Activated CD4-positive, alpha-beta memory T cell treated with anti-CD3 and anti-CD28 coated beads for 36 hours (primary cell): Measurements from ENCODE around the gene GNAL. TPM values are rescaled to one million over a fixed set of nuclear protein-coding genes. Genes with fewer than 3 reads are reported as not detected.

ENCODE experiments used
- CTCF ChIA-PET: fragments of 350-600 bp; sonication (Branson Sonifier 250); formaldehyde crosslinking; loops from one replicate; lab custom pipeline; 2021; ENCODE audit warnings: antibody characterized with exemption, inconsistent platforms; lab: Charles Lee
- POLR2A ChIA-PET: fragments of 350-600 bp; sonication (Branson Sonifier 250); formaldehyde crosslinking; loops from one replicate; lab custom pipeline; 2021; ENCODE audit warnings: antibody characterized with exemption; lab: Charles Lee
- DNase-seq: peaks from one replicate; pipeline ENCODE4 v3.0.0-alpha.2; 2020
- H3K27ac Mint-ChIP-seq: one replicate; pipeline ENCODE4 v1.8.0; 2021; ENCODE audit warnings: mixed read lengths
- H3K27me3 Mint-ChIP-seq: one replicate; pipeline ENCODE4 v1.8.0; 2021; ENCODE audit warnings: mixed read lengths
- H3K36me3 Mint-ChIP-seq: one replicate; pipeline ENCODE4 v1.8.0; 2021; ENCODE audit warnings: mixed read lengths
- H3K4me1 Mint-ChIP-seq: one replicate; pipeline ENCODE4 v1.8.0; 2021; ENCODE audit warnings: low read depth, mixed read lengths
- H3K4me3 Mint-ChIP-seq: one replicate; pipeline ENCODE4 v1.8.0; 2021; ENCODE audit warnings: mild to moderate bottlenecking, mixed read lengths
- H3K9me3 Mint-ChIP-seq: one replicate; pipeline ENCODE4 v1.8.0; 2021; ENCODE audit warnings: mixed read lengths
- intact Hi-C: fragments of 100-400 bp; cut with micrococcal nuclease; formaldehyde crosslinking; loops from one replicate; pipeline ENCODE4 v1.15.1; 2023
- total RNA-seq, 2 experiments: library from RNA; stranded (reverse); gene quantifications; one replicate each; pipeline ENCODE4 v1.2.3, GENCODE V29; 2021

The GNAL gene
- total RNA-seq, 2 experiments from 2014 or later: 0.12 TPM; not detected in 1

DNA sequence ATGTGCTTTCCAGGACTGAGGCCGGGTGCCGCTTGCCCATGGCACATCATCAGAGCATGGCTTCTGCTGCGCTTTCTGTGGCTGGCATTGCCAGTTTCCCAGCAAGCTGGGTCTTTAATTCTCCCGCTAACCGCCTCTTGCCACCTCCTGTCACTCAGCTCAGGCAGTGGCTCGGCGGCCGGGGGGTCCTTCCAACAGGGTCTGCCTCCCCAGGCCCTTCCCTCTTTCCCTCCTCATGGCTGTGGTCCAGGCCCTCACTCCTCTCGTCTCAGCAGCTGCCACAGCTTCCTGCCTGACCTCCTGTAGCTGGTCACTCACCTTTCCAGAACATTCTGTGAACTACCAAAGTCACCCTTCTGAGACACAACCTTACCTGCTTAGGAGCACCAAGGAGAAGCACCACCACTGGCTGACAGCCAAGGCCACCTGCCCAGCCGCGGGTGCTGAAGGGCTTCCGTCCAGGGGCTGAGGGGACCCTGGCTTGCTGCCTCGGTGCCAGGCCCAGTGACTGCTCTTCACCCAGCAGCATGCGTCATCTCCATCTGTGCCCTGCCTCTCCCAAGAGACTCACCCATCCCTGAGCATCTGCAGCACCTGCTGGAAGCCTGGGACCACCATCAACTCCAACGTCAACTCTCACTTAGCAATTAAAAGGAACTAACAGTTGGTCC is 184.7 kb downstream of the GNAL start:
- peaks cover 3% of the 10 kb centered on the region for H3K27me3 Mint-ChIP-seq
- intact Hi-C loops: loop anchor here (5.0 kb wide), 1 partner anchor 142 kb away; no protein-coding TSS in a partner anchor
- peaks cover 3% of the 10 kb centered on the region for H3K36me3 Mint-ChIP-seq
- CTCF ChIA-PET: no interaction called here
- H3K4me1 Mint-ChIP-seq: peaks cover 6% of the 10 kb centered on the region
- POLR2A ChIA-PET: no interaction called here
- H3K9me3 Mint-ChIP-seq: peaks cover 7% of the 10 kb centered on the region
- no peak overlapping the region for H3K4me3 Mint-ChIP-seq
- no peak overlapping the region for H3K27ac Mint-ChIP-seq
- DNase-seq: no peak

DNA sequence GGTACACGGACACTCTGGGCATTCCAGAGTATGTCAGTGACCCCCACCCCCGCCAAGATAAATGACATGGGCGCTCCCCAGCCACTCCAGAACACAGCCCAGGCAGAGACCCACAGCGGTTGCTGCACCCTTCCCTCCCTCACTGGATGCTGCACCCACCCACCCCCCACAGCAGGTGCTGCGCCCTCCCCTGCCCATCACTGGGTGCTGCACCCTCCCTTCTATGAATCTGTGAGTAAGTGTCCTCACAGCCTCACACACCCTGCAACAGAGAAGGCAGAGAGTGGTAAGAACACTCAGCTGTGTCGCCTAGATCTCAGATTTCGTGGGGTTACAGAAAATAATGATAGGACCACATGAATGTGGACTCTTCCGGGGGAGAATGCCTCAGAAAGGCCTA is 185.6 kb downstream of the GNAL start:
- intact Hi-C loops: loop anchor here (5.0 kb wide), 1 partner anchor 142 kb away; no protein-coding TSS in a partner anchor
- no peak overlapping the region for H3K4me3 Mint-ChIP-seq
- H3K27me3 Mint-ChIP-seq: peaks cover 3% of the 10 kb centered on the region
- H3K36me3 Mint-ChIP-seq: peaks cover 3% of the 10 kb centered on the region
- DNase-seq: no peak
- POLR2A ChIA-PET: no interaction called here
- CTCF ChIA-PET: no interaction called here
- peaks cover 7% of the 10 kb centered on the region for H3K9me3 Mint-ChIP-seq
- peaks cover 6% of the 10 kb centered on the region for H3K4me1 Mint-ChIP-seq
- H3K27ac Mint-ChIP-seq: no peak overlapping the region

DNA sequence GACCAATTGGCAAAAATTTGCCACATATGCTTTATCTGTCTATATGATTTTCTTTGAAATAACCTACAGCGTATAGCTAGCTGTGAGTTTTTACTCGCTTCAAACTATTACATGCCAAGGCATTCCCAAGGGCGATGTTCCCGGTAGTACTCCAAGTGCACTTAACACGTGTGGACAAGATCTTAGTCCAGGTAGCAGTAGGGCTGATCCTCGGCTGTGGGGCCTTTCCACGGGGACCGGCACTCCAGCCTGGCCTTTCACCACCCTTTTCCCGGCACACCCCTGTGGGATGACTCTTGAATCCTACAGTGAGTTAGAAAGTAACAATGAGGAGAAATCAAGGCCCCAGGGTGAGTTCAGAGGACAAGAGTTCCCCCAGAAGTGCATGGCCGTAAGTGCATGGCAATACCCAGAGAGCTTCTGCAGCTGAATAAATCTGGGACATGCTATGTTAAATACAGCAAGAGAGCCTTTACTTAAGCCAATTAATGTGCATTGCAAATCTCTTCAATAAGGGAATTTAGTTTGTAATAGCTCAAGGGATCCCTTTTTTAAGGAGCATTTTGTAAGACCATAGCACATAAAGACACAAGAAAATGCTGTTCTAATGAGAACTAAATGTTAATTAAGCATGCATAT is 188.6 kb downstream of the GNAL start:
- Mint-ChIP-seq H3K27me3 (no peaks in the 10 kb centered on the region), H3K36me3 (peaks cover 9% of the 10 kb centered on the region), H3K4me3 (no peak overlapping the region), H3K27ac (no peak overlapping the region), H3K9me3 (peaks cover 7% of the 10 kb centered on the region), H3K4me1 (no peaks in the 10 kb centered on the region)
- ChIA-PET CTCF (interaction anchor here (0.8 kb wide), 1 partner anchor 10 kb away, joined by 3 read pairs; no protein-coding TSS in a partner anchor), POLR2A (no interaction called here)
- intact Hi-C loops: no loop called here
- DNase-seq: no peak

DNA sequence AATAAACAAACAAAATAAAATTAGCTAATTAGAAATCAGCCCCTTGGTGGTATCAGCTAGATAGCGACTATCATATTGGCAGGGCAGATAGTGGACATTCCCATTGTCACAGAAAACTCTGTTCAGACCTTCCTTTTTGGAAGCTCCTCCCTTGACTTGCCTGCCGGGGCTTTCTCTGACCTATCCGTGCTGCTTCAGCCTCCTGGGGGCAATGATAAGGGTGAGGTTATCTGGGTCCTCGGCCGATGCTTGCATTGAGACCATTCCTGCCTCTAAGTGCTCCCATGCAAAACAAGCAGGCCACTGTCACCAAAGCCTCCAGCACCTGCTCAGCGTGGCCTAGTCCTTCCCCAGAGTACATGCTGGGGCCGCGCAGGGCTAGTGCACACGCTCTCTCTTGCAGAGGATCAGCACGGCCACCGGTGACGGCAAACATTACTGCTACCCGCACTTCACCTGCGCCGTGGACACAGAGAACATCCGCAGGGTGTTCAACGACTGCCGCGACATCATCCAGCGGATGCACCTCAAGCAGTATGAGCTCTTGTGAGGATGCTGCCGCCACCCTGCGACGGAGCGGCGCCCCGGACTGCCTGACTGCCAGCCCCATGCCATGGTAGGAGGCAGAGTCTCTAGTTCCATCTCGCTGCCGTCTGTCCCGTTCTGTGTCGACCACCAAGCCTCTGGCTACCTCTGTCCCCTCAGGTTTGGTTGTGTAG is 191.7 kb downstream of the GNAL start:
- Mint-ChIP-seq H3K4me3 (no peak overlapping the region), H3K4me1 (no peaks in the 10 kb centered on the region), H3K27ac (no peak overlapping the region), H3K27me3 (no peaks in the 10 kb centered on the region), H3K36me3 (peaks cover 19% of the 10 kb centered on the region), H3K9me3 (peaks cover 2% of the 10 kb centered on the region)
- intact Hi-C loops: no loop called here
- ChIA-PET POLR2A (no interaction called here), CTCF (no interaction called here)
- no peak for DNase-seq

DNA sequence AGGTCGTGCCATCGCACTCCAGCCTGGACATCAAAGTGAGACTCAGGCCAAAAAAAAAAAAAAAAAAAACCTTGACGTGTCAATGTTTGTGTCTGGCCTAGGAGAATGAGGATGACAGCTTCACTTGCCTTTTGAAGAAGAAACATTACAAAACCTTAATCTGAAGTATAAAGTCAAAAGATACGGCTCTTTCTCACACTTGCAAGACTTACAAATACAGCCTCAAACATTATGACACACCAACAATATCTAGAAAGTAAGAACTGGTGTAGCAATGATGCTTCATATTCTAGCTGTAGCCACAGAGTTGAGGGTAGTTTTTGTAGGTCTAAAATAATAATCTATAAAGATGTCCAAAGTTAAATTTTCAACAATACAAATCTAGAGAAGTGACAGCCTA is 193.6 kb downstream of the GNAL start:
- Mint-ChIP-seq H3K4me1 (peaks cover 6% of the 10 kb centered on the region), H3K27ac (no peak overlapping the region), H3K4me3 (no peak overlapping the region), H3K36me3 (peaks cover 28% of the 10 kb centered on the region), H3K27me3 (no peaks in the 10 kb centered on the region), H3K9me3 (no peaks in the 10 kb centered on the region)
- DNase-seq: no peak
- ChIA-PET POLR2A (no interaction called here), CTCF (no interaction called here)
- intact Hi-C loops: no loop called here

DNA sequence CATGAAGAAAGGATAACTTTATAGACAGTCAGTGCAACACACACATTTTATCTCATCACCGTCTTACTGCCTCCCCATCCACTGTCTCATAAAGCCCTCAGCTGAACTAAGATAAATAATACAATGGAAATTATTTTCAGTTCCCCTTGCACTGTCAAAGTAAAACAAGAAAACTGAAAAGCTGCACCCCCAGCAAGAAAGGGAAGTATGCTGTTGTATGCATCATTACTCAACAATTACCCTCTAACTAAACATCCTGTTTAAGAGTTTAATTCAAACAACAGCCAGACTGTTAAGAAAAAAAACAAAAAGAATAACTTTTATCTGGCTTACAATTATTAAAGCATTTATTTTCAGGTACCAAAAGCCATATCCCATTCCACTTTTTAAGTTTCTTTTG is 194.1 kb downstream of the GNAL start:
- no peak overlapping the region for H3K4me3 Mint-ChIP-seq
- no peaks in the 10 kb centered on the region for H3K9me3 Mint-ChIP-seq
- no peak for DNase-seq
- no peak overlapping the region for H3K27ac Mint-ChIP-seq
- H3K27me3 Mint-ChIP-seq: no peaks in the 10 kb centered on the region
- ChIA-PET POLR2A (no interaction called here), CTCF (no interaction called here)
- intact Hi-C loops: no loop called here
- H3K36me3 Mint-ChIP-seq: peaks cover 28% of the 10 kb centered on the region
- peaks cover 9% of the 10 kb centered on the region for H3K4me1 Mint-ChIP-seq

DNA sequence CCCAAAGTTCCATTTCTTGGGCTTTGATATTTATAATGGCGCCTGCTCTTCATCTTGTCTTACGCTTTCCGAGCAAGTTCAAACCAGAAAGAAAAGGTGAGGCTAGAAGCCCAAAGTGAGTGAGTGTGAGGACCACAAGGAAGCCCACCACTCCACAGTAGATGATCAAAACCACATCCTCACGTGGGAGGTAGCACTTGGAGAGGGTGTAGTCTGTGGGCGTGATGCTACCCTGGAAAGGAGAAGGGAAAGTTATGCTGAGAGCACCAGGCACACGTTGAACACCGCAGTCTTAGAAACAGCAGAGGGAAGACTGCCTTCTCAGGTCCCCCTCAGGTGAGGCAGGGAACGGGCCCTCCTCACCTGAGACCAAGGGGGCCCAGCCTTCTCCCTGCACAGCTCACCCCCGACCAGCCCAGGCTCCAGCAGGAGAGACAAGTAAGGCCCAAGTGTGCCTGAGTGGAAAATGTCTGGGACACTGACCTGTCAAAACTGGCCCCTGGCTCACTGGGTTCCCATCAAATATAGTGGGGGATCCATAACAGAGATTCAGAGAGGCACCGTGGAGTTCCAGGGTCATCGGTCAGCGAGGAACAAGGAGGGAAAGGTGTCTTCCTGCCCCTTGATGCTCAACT is 195.4 kb downstream of the GNAL start:
- CTCF ChIA-PET: no interaction called here
- intact Hi-C loops: no loop called here
- H3K27me3 Mint-ChIP-seq: no peaks in the 10 kb centered on the region
- no peak overlapping the region for H3K27ac Mint-ChIP-seq
- H3K9me3 Mint-ChIP-seq: no peaks in the 10 kb centered on the region
- no peak overlapping the region for H3K4me3 Mint-ChIP-seq
- POLR2A ChIA-PET: no interaction called here
- no peak for DNase-seq
- H3K36me3 Mint-ChIP-seq: peaks cover 28% of the 10 kb centered on the region
- peaks cover 9% of the 10 kb centered on the region for H3K4me1 Mint-ChIP-seq

DNA sequence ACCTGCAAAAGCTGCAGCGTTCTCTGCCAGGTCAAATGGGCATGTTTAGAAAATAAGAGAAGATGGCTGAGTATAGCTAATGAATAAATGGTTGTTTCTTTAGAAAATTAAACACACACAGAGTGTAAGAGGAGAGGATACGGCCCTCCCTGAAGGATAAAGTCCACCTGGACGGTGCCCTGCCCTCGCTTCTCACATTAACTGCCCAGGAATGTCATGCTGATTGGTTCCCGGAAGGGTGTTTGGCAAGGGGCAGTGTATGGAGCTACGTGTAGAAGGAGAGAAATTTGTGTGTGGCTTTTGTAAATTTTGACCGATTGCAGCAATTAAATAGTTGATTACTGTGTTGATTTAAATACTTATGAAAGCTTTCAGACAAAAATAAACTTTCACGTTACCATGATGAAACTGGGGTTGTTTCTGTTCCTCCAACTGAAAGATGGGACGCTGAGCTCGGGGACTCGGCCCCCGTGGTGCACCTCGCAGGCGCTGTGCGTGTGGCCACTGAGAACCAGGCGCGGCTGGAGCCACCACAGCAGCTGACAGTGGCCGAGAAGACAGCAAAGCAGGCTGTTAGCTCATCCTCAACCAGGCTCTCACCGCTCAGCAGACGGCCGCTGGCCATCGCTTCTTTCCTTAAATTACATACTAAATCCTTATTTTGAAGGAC is 196.3 kb downstream of the GNAL start:
- CTCF ChIA-PET: no interaction called here
- Mint-ChIP-seq H3K9me3 (no peaks in the 10 kb centered on the region), H3K27me3 (no peaks in the 10 kb centered on the region), H3K4me3 (no peak overlapping the region), H3K27ac (no peak overlapping the region), H3K4me1 (peaks cover 9% of the 10 kb centered on the region), H3K36me3 (peaks cover 32% of the 10 kb centered on the region)
- intact Hi-C loops: no loop called here
- DNase-seq: no peak
- POLR2A ChIA-PET: no interaction called here

DNA sequence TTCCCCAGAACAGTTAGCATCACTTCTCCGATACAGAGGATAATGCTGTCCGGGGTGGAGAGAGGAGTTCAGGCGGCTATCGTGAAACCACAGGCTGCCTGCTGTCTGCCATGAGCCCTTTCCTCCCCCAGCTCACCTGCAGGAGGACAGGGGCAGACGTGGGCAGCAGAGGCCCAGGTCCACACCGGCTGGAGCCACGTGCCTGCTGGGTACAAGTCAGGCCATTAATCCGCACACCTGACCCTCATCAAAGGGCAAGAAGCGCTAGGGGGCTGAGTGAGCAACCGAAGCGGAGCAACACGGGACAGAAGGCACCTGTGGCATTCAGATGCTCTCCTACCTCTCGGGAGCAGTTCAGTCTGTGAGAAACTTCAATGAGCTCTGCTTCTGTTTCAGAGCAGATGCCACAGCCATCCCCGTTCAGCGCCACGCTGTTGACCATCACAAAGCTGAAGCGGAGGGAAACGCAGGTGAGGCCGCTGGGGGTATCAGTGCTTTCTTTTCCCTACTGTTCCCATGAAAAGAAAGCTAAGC is 197.6 kb downstream of the GNAL start:
- Mint-ChIP-seq H3K4me1 (peaks cover 9% of the 10 kb centered on the region), H3K4me3 (no peak overlapping the region), H3K27me3 (no peaks in the 10 kb centered on the region), H3K9me3 (no peaks in the 10 kb centered on the region), H3K36me3 (peaks cover 34% of the 10 kb centered on the region), H3K27ac (no peak overlapping the region)
- no peak for DNase-seq
- intact Hi-C loops: no loop called here
- ChIA-PET POLR2A (no interaction called here), CTCF (interaction anchor here (1.0 kb wide), 1 partner anchor 9 kb away, joined by 3 read pairs; no protein-coding TSS in a partner anchor)

DNA sequence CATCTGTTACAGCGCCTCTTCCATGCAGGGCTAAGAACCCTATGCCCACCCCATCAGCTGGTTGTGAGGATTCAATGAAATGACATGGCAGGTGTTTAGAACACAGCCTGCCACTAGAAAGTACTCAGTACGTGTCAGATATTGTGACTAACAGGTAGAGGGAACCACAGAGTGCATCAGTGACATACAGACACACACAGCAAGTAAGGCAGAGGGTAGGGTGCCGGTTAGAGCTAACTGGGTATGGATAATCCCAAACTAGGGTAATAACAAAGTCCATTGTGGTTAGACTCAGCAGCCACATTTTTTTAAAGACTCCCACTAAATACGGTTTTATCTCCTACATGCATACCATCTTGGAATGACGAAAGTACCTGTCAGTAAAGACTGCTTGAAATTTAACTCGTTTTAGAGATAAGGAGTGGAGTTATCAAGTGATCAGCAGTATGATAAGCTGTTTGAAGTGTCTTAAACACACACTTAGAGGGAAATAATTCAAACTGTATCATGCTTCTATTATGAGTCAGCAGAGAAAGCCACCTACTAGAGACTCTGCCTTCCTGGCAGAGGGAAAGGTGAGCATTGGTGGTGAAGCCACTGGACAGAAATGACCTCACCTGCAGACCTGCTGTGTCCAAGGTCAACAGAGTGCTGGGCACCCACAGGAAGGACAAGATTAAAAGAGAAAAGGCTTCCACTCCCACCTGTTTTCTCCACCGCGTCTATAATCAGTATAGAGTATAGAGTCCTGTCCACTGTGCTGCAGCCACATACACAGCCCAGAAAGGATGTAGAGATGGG is 198.5 kb downstream of the GNAL start:
- intact Hi-C loops: no loop called here
- no peak for DNase-seq
- CTCF ChIA-PET: interaction anchor here (1.0 to 1.5 kb wide), 2 partner anchors 9 to 50 kb away, joined by 3 to 4 read pairs; no protein-coding TSS in a partner anchor
- peaks cover 35% of the 10 kb centered on the region for H3K36me3 Mint-ChIP-seq
- H3K27ac Mint-ChIP-seq: no peak overlapping the region
- H3K4me3 Mint-ChIP-seq: no peak overlapping the region
- H3K27me3 Mint-ChIP-seq: no peaks in the 10 kb centered on the region
- POLR2A ChIA-PET: no interaction called here
- no peaks in the 10 kb centered on the region for H3K9me3 Mint-ChIP-seq
- peaks cover 9% of the 10 kb centered on the region for H3K4me1 Mint-ChIP-seq

DNA sequence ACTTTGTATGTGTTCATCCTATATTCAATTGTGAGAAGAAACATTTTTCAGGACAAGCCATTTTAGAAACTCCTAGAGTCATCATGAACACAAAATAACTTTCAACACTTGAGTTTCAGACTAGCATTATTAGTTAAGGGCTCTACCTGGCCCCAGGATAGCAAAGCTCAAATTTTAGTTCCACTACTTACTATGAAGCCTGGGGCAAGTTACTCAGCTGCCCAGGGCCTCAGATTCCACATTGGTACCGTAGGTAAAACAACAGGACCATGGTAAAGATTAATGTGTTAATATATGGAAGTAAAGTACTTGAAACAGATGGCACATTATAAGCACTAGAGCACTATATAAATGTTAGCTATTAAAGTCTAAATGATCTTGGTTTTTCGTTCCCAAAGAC is 199.7 kb downstream of the GNAL start:
- no peak overlapping the region for H3K27ac Mint-ChIP-seq
- no peak for DNase-seq
- no peaks in the 10 kb centered on the region for H3K27me3 Mint-ChIP-seq
- no peaks in the 10 kb centered on the region for H3K9me3 Mint-ChIP-seq
- H3K4me1 Mint-ChIP-seq: peaks cover 9% of the 10 kb centered on the region
- ChIA-PET POLR2A (no interaction called here), CTCF (interaction anchor here (1.1 to 1.5 kb wide), 2 partner anchors 49 to 156 kb away, joined by 4 read pairs; no protein-coding TSS in a partner anchor)
- H3K4me3 Mint-ChIP-seq: no peak overlapping the region
- intact Hi-C loops: no loop called here
- H3K36me3 Mint-ChIP-seq: peaks cover 40% of the 10 kb centered on the region
